Measurements from ENCODE around the gene LBHD2. TPM values are rescaled to one million over a fixed set of nuclear protein-coding genes. Genes with fewer than 3 reads are reported as not detected.

LBHD2 gene
- total and polyA plus RNA-seq, 2 experiments from 2014 or later = not detected

DNA sequence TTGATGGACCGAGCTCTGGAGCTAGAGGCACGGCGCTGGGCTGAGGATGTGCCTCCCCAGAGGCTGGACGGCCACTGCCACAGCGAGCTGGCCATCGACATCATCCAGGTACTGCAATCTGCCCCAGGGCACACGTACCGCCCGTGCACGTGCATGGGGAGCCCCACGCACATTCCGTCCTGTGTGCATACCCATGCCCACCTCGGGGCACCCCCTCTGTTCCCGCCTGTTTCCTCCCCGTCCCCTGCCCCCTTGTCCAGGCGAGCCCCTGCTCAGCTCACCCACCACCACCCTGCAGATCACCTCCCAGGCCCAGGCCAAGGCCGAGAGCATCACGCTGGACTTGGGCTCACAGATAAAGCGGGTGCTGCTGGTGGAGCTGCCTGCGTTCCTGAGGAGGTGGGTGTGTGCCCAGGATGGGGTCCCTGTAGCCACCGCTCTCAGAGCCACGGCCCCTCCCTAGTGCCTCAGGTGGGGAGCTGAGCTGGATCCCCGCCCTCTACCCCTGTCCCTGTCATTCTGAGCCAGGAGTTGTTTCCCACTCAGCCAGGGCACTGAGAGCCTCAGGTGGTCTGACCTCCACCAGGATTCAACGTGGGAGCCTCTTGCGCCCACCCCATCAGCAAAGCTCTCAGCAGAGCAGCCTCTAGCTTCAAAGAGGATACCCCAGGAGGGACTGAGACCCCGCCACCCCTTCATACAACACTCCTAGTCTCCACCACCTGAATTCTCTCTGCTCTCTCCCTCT, 46.2 kb downstream of the LBHD2 start (continued):
- TF ChIP-seq, protein P1, sequence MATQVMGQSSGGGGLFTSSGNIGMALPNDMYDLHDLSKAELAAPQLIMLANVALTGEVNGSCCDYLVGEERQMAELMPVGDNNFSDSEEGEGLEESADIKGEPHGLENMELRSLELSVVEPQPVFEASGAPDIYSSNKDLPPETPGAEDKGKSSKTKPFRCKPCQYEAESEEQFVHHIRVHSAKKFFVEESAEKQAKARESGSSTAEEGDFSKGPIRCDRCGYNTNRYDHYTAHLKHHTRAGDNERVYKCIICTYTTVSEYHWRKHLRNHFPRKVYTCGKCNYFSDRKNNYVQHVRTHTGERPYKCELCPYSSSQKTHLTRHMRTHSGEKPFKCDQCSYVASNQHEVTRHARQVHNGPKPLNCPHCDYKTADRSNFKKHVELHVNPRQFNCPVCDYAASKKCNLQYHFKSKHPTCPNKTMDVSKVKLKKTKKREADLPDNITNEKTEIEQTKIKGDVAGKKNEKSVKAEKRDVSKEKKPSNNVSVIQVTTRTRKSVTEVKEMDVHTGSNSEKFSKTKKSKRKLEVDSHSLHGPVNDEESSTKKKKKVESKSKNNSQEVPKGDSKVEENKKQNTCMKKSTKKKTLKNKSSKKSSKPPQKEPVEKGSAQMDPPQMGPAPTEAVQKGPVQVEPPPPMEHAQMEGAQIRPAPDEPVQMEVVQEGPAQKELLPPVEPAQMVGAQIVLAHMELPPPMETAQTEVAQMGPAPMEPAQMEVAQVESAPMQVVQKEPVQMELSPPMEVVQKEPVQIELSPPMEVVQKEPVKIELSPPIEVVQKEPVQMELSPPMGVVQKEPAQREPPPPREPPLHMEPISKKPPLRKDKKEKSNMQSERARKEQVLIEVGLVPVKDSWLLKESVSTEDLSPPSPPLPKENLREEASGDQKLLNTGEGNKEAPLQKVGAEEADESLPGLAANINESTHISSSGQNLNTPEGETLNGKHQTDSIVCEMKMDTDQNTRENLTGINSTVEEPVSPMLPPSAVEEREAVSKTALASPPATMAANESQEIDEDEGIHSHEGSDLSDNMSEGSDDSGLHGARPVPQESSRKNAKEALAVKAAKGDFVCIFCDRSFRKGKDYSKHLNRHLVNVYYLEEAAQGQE (IDR thresholded peaks at IDR 0.05; ENCODE audit: unreplicated experiment) = no peak
- no peak for TF ChIP-seq ZNF114 (CRISPR knock-in tag; IDR thresholded peaks at IDR 0.05)
- TF ChIP-seq NANOG (IDR thresholded peaks at IDR 0.05; ENCODE audit: borderline replicate concordance) = no peak
- no peak for TF ChIP-seq ZNF331 (CRISPR knock-in tag; IDR thresholded peaks at IDR 0.05; ENCODE audit: low read depth)
- TF ChIP-seq, protein P2, sequence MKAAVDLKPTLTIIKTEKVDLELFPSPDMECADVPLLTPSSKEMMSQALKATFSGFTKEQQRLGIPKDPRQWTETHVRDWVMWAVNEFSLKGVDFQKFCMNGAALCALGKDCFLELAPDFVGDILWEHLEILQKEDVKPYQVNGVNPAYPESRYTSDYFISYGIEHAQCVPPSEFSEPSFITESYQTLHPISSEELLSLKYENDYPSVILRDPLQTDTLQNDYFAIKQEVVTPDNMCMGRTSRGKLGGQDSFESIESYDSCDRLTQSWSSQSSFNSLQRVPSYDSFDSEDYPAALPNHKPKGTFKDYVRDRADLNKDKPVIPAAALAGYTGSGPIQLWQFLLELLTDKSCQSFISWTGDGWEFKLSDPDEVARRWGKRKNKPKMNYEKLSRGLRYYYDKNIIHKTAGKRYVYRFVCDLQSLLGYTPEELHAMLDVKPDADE (IDR thresholded peaks at IDR 0.05) = no peak

DNA sequence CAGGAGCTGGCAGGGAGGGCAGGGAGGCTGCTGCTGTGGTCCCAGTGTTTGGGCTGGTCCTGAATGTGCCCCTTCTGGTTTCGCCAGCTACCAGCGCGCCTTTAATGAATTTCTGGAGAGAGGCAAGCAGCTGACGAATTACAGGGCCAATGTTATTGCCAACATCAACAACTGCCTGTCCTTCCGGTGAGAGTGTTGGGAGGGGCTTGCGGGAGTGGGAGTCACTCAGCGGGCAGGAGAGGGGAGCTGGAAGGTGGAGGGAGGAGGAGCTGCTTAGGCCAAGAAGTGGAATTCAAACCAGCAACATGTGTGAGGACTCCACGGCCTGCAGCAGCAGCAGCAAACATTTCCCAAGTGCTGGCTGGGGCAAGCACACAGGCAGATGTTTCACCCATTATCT, 47.0 kb downstream of the LBHD2 start:
- peaks cover 7% of the 10 kb centered on the region for H3K4me1 Mint-ChIP-seq
- peaks cover 38% of the 10 kb centered on the region for H3K27me3 Mint-ChIP-seq (ENCODE audit: insufficient read depth, low read depth, poor library complexity)
- peaks cover 9% of the 10 kb centered on the region for H4K20me1 ChIP-seq (replicated peaks; ENCODE audit: insufficient read depth)
- no peaks in the 10 kb centered on the region for H3K9me2 ChIP-seq (ENCODE audit: insufficient read depth)
- H3K9me3 Mint-ChIP-seq = no peaks in the 10 kb centered on the region; the same call in 1 of the 3 replicates
- H3K27ac ChIP-seq (ENCODE audit: low read depth) = no peak overlapping the region
- ATAC-seq (no peak), DNase-seq (ENCODE audit: low spot score) (no peak)
- H3K36me3 Mint-ChIP-seq (ENCODE audit: low read depth) = peaks cover 8% of the 10 kb centered on the region; the same call in 1 of the 3 replicates
- H3K4me1 ChIP-seq (ENCODE audit: insufficient read depth) = no peaks in the 10 kb centered on the region
- no peak overlapping the region for H3K4me3 ChIP-seq
- H3K4me2 ChIP-seq = no peak overlapping the region
- peaks cover 25% of the 10 kb centered on the region for H3K27me3 ChIP-seq (ENCODE audit: insufficient read depth)
- no peak overlapping the region for H2AFZ ChIP-seq
- H3K27ac Mint-ChIP-seq = no peak overlapping the region
- no peaks in the 10 kb centered on the region for H3K79me2 ChIP-seq (replicated peaks; ENCODE audit: insufficient read depth)
- no peaks in the 10 kb centered on the region for H3K36me3 ChIP-seq (ENCODE audit: insufficient read depth)
- 0 out of 2 replicates have a peak, but pooled peaks cover 5% of the 10 kb centered on the region for H3F3A ChIP-seq (replicated peaks; ENCODE audit: low read depth)
- H3K4me3 Mint-ChIP-seq = no peak overlapping the region
- TF ChIP-seq EZH2 (IDR thresholded peaks at IDR 0.05; ENCODE audit: low read depth, unreplicated experiment) (no peak), CTCF (conservative IDR thresholded peaks at IDR 0.05; ENCODE audit: low read depth in 2 of 2) (no peak), JUNB (IDR thresholded peaks at IDR 0.05; ENCODE audit: unreplicated experiment) (no peak), POLR2AphosphoS5 (IDR thresholded peaks at IDR 0.05; ENCODE audit: low read depth) (no peak), NANOG (IDR thresholded peaks at IDR 0.05; ENCODE audit: borderline replicate concordance) (no peak), ZNF114 (CRISPR knock-in tag; IDR thresholded peaks at IDR 0.05) (no peak), ZNF331 (CRISPR knock-in tag; IDR thresholded peaks at IDR 0.05; ENCODE audit: low read depth) (no peak), CREB1 (CRISPR knock-in tag; IDR thresholded peaks at IDR 0.05; ENCODE audit: low read depth) (no peak), STAT1 (IDR thresholded peaks at IDR 0.05; ENCODE audit: unreplicated experiment) (no peak)
- TF ChIP-seq, protein P1 (IDR thresholded peaks at IDR 0.05; ENCODE audit: unreplicated experiment) = no peak
- TF ChIP-seq, protein P2 (IDR thresholded peaks at IDR 0.05) = no peak

Data from GM23338 (cell line).